ENCODE measurements around the gene UXS1. TPM values are rescaled to one million over a fixed set of nuclear protein-coding genes. Genes with fewer than 3 reads are reported as not detected.
"Not testable (repeated sequence)": the region's sequence is repeated elsewhere in the genome, so short reads cannot be mapped to it uniquely, and the experiment has no call there.

The UXS1 gene
- polyA plus RNA-seq (ENCODE audit: insufficient read length): 30.0 TPM

GRCh38 chr2:106193977-106194778 is at the start of gene UXS1:
Gene UXS1, minus strand, starts transcription at chr2:106194301. Its CDS starts 60 bp downstream, at chr2:106194241.
- peak; percentile 98 for DNase-seq

- DNase-seq: not testable (repeated sequence)
These were observed 45.4 kb upstream of the UXS1 start for GRCh38 chr2:106239491-106239890.

- not testable (repeated sequence) for DNase-seq
These were observed 41.3 kb upstream of the UXS1 start for GRCh38 chr2:106235392-106235791.

DNA sequence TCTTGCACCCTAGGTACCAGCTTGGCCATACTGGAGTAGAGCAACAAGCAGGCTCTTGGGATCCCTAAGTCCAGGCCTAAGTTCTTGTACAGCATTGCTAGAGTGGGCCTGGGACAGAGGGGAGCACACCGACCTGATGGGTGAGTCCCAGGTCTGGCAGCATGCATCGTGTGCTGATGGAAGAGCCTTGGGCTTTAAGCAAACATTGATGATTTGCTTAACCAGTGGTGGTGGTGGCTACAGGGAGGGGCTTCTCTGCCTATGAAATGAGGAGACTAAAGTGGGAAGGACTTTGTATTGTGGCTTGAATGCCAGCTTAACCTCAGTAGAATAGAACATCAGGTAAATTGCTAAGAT is 39.2 kb upstream of the UXS1 start:
- DNase-seq: no peak

DNA sequence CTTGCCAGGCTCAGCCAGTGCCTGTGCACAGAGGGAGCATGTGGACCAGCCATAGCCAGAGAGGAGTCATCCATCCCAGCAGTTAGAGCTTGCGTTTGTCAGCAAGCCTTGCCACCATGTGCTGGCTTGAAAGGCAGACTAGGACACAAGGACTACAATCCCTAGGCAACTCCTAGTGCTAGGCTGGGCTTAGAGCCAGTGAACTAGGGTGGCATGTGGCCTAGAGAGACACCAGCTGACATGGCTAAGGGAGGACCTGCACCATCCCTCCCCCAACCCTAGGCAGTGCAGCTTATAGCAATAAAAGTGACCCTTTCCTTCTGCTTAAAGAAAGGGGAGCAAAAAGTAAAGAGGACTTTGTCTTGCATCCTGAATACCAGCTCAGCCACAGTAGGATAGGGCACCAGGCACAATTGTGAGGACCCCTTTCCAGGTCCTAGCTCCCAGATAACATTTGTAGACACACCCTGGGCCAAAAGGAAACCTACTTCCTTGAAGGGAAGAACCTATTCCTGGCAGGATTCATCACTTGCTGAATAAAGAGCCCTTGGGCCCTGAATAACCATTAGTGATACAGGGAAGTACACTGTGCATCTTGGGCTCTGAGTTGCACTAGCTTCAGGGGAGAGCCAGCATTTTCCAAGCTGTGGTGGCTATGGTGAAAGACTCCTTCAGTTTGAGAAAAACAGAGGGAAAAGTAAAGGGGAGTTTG is 38.7 kb upstream of the UXS1 start:
- peak; percentile 0 for DNase-seq

DNA sequence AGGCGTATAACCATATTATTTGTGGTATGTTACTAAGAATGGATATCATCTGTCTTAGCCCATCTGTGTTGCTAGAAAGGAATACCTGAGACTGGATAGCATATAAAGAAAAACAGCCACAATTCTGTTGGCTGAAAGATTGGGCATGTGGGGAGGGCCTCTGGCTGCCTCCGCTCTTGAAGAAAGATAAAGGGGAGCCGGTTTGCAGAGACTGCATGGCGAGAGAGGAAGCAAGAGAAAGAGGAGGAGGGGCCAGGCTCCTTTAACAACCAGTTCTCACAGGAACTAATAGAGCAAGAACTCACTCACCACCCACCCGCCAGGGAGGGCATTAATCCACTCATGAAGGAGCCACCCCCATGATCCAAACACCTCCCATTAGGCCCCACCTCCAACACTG is 29.2 kb upstream of the UXS1 start:
- no peak for DNase-seq

GRCh38 chr2:106222057-106222456 is 28.0 kb upstream of the UXS1 start:
- DNase-seq: not testable (repeated sequence)

GRCh38 chr2:106219813-106220212 is 25.7 kb upstream of the UXS1 start:
- no peak for DNase-seq

GRCh38 chr2:106219157-106219556 is 25.1 kb upstream of the UXS1 start:
- DNase-seq: not testable (repeated sequence)

- no peak for DNase-seq
These were observed 14.8 kb upstream of the UXS1 start for GRCh38 chr2:106208874-106209273.

GRCh38 chr2:106208399-106208798 is 14.3 kb upstream of the UXS1 start:
- no peak for DNase-seq

GRCh38 chr2:106207246-106207645 is 13.1 kb upstream of the UXS1 start:
- DNase-seq: no peak

- no peak for DNase-seq
These were observed 11.4 kb upstream of the UXS1 start for GRCh38 chr2:106205488-106205887.

- not testable (repeated sequence) for DNase-seq
These were observed 10.4 kb upstream of the UXS1 start for GRCh38 chr2:106204551-106204950.

- no peak for DNase-seq
These were observed 7.6 kb upstream of the UXS1 start for GRCh38 chr2:106201661-106202060.

GRCh38 chr2:106197878-106198277 is 3.8 kb upstream of the UXS1 start:
- no peak for DNase-seq

DNA sequence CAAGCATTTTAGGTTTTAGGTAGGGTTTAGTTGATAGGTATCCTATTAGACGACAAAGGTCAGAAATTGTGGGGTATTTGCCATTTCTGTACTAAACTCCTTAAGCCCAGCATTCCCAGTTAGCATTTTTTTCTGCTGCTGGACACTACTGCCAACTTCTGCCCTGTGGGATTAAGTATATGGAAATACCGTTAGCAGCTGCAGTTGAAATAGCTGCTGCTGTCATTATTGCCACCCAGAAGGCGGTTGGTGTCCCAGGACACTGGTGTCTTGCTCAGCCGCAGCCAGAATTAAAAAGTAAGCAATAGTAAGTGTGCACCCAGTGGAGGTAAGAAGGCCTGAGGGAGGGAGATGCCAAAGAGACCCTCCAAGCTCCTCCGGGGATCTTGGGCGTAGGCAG is 1.9 kb upstream of the UXS1 start:
- DNase-seq: no peak

GRCh38 chr2:106195456-106195855 is 1.4 kb upstream of the UXS1 start:
- no peak for DNase-seq

- DNase-seq: peak; percentile 24
These were observed 468 bp downstream of the UXS1 start for GRCh38 chr2:106193690-106193976.

GRCh38 chr2:106192752-106193689 is 1.1 kb downstream of the UXS1 start:
- DNase-seq: peak; percentile 46

- DNase-seq: no peak
These were observed 2.5 kb downstream of the UXS1 start for GRCh38 chr2:106191511-106192016.

GRCh38 chr2:106189764-106190468 is 4.2 kb downstream of the UXS1 start:
- DNase-seq: no peak

Measured in hindlimb muscle (tissue), 1 donor.